Effector CD8-positive, alpha-beta T cell (primary cell): ENCODE results near the gene SLC49A4.

Experiments used
- DNase-seq: peaks from one replicate; lab custom pipeline; 2025; lab: John Stamatoyannopoulos, UW

The SLC49A4 gene

DNA sequence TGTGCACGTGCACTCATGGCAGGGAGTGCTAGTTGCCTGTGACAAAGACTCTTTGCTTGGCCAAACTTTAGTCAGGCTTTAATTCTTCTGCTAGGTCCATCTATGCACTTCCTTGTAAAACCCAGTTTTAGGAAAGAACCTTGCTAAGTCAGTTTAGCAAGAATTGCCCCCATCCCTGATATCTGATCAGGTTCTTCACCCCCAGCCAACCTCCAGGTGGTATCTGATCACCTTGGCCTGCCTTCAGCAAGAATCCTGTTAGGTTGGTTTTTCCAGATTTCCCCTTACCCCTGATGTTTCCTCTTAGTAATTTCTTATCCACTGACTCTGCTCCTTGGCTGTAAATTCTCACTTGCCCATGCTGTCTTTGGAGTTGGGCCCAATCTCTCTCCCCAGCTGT is 9.6 kb upstream of the SLC49A4 start:
- no peak for DNase-seq

- no peak for DNase-seq
Measured at GRCh38 chr3:122786066-122786465, 8.8 kb upstream of the SLC49A4 start.

GRCh38 chr3:122787872-122788271 is 7.0 kb upstream of the SLC49A4 start:
- DNase-seq: no peak

DNA sequence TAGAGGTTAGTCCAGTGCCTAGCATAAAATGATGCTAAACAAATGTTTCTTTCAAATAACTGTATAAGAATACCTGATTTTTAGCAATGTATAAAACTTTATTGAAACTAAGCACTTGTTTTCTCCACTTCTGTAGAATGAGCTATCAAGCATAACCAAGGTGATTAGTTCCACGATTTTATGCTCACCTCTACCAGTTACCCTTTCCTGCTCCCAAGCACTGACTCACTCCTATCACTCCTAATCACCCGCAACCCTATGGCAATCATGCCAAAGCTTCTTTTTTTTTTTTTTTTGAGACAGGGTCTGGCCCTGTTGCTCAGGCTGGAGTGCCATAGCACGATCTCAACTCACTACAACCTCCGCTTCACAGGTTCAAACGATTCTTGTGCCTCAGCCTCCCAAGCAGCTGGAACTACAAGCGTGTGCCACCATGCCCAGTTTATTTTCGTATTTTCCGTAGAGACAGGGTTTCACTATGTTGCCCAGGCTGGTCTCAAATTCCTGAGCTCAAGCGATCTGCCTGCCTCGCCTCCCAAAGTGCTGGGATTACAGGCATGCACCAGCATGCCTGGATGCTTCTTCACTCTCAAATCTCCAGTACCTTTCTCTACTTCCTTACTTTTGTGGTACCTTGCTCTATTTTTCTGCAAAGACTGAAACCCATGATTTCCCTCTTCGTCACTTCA is 5.1 kb upstream of the SLC49A4 start:
- DNase-seq: no peak

DNA sequence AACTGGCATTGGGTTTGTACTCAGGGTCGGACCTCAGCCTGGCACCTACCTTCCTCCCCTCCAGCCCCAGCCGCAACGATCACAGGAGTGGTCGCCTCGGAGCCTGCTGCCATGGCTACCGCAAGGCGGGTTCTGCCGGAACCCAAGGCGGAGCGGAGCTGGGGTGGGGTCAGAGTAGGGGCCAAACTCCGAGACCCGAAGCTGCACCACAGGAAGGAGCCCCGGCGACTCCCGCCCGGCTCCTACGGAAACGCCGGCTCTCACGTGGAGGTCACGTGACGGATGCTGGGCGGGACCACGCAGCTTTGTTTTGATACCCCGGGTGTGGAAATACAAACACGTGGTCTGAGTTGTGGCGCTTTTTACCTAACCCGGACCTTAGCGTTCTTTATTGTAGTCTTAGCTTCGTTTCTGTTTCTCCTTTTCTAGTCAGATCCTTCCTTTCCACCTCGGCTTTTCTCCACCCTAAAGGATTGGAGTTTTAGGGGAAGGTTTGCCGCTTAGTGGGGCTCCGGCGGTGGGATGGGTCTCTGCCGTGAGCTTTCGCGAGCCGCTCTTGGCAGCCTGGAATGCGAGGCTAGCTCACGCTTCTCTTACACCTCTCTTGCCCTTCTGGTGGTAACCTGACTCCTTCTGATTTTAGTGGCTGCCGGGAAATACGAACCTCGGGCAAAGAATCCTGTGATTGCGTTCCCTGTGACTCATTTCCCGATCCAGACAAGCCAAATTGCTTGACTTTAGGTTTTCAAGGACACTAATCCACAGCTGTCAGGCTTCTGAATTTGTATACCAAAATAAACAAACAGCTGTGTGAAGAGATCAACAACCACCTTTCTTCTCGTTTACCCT is 1.1 kb upstream of the SLC49A4 start, which contains the start of gene HSPBAP1:
Gene HSPBAP1 (minus strand): TSS at position 264 of the 849 bp plus-strand sequence. CDS start 151 bp downstream, at position 113.
- DNase-seq: no peak

DNA sequence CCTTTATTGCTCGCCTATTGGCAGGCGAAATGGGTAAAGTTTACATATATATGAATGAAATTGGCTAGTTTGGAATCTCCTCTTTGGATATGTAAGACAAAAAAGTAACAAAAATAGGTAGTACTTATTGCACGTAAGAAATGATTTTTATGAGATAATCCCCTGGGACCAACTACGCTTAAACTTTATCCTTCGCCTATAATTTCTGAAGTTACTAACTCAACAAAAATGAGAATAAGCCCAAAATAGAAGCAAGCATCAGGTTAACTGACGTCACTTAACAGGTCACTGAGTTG is 438 bp upstream of the SLC49A4 start:
- DNase-seq: no peak

GRCh38 chr3:122795674-122796195 is 866 bp downstream of the SLC49A4 start:
- no peak for DNase-seq

DNA sequence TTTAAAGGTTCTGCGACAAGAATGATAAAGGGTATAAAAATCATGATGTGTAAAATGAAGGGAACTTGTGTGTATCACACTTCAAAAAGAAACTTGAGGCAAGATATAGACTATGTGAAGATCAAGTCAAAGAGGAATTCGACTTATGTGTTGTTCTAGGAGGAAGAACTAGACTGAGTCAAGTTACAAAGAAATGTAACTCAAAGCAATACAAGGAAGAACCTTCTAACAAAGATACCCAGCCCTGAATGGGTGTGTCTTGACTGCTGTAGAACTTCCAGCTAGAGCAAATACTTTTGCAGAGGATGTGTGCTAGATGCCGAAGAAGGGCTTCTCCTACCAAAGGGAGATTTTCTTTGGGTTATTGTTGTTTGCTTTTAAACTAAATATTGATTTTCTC is 2.4 kb downstream of the SLC49A4 start:
- DNase-seq: no peak

- DNase-seq: no peak
Measured at GRCh38 chr3:122799322-122799721, 4.5 kb downstream of the SLC49A4 start.

GRCh38 chr3:122800031-122800430 is 5.2 kb downstream of the SLC49A4 start:
- no peak for DNase-seq

DNA sequence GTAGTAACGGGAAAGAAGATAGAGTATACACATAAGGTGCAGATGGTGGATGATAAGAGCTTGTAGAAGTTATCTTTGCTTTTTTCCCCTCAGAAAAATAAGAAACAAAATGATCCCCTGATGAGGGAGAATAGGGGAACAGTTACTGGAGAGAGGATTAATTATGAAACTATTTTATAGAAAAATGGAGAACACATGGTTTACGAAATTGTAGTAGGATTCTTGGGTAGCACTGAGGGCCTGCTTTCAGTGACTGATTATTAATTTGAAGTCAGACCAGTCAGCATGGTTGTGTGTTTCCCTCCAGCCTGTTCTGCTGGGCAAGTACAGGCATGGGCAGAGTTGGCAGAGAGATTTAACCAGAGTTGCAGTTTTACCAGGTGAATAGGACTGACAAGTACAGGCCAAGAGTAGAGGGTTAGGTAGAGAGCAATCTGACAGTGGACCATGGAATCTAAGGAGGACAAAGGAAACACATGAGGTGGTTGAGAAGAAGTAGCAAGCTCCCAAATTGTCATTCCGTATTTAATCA is 5.9 kb downstream of the SLC49A4 start:
- no peak for DNase-seq

GRCh38 chr3:122802323-122802722 is 7.5 kb downstream of the SLC49A4 start:
- no peak for DNase-seq

DNA sequence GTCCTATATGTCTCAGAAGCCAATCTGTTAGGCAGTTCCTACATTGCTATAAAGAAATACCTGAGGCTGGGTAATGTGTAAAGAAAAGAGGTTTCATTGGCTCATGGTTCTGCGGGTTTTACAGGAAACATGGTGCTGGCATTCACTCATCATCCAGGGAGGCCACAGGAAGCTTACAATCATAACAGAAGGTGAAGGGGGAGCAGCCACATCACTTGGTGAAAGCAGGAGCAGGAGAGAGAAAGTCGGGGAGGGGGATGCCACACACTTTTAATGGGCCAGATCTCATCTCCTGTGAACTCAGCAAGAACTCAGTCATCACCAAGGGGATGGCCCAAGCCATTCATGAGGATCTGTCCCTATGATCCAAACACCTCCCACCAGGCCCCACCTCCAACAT is 9.1 kb downstream of the SLC49A4 start:
- DNase-seq: no peak

DNA sequence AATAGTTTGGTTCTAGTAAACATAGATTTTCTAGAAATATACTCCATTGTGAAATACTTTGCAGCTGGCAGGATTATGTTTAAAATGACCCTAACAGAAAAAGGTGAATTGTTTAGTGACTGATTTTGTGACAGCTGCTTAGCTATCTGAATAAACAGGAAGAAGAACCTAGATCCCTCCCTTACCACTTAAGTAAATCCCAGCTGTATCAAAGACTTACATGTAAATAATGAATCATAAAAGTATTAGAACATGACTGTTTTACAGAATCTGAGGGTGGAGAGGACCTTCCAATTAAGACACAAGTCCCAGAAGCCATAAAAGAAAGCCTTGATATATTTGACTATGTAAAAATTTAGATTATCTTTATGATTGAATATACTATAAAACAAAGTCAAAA is 15.9 kb downstream of the SLC49A4 start:
- DNase-seq: no peak

- DNase-seq: no peak
Measured at GRCh38 chr3:122816587-122816986, 21.7 kb downstream of the SLC49A4 start.

- DNase-seq: no peak
Measured at GRCh38 chr3:122824465-122825381, 29.9 kb downstream of the SLC49A4 start.

GRCh38 chr3:122825460-122825859 is 30.6 kb downstream of the SLC49A4 start:
- DNase-seq: no peak

DNA sequence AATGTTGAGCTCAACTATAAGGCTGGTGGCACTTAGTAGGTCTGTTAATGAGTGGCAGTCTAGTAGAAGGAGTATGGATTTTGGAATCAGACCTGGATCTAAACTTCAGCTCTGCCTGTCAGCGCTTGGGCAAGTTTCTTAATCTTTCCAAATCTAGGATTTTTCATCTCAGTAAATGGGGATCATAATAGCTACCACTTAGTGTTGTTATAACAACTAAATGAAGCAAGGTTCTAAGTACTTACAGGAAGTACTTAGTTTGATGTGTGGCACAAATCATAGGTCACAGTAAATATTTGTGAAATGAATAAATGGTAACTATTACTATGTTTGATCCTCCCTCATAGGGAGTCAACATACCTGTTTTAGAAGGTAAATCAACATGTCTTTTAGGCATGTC is 31.4 kb downstream of the SLC49A4 start:
- DNase-seq: no peak

- DNase-seq: no peak
Measured at GRCh38 chr3:122828281-122828680, 33.4 kb downstream of the SLC49A4 start.

- DNase-seq: no peak
Measured at GRCh38 chr3:122835590-122835989, 40.7 kb downstream of the SLC49A4 start.

GRCh38 chr3:122843604-122844003 is 48.7 kb downstream of the SLC49A4 start:
- no peak for DNase-seq

DNA sequence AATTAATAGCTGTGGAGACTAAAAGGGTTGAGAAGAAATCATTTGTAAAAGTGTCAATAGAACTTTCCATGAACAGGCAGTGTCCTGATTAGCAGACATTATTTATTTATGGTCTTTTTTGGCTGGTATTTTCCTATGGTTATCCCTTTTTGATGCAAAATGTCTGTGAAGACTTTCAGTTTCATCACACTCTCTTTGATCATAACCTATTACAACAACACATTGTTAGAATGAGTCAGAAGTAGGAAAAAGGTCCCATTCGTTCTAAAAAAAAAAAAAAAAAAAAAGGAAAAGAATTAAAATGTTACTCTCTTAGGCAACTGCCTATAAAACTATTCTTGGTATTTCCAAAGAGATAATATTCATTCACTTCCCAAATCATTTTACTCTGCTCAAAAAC is 62.1 kb downstream of the SLC49A4 start:
- DNase-seq: no peak
